Upper lobe of left lung (tissue), 6 donors: Measurements from ENCODE around the gene KRT31. TPM values are rescaled to one million over a fixed set of nuclear protein-coding genes. Genes with fewer than 3 reads are reported as not detected.
A peak's percentile ranks its signal among the peaks of the same experiment; 100 is the strongest.

Experiments used
- ATAC-seq, 2 donors: fragments of 200-7000 bp; cut with Tn5 transposase; one replicate each; pipeline ENCODE4 v1.9.1; 2022; ENCODE audit warnings: mild to moderate bottlenecking in 2 of 2, moderate library complexity in 2 of 2; ENCODE audit not compliant: low FRiP score in 2 of 2
- DNase-seq, 2 donors: peaks; one replicate each; pipeline ENCODE4 v3.0.0-alpha.2; 2019 to 2020
- H3K27ac ChIP-seq, 4 donors: fragments of 200-600 bp; sonication (generic); one replicate each; pipeline ENCODE4 v1.5.1; 2016 to 2019
- H3K27me3 ChIP-seq, 4 donors: fragments of 200-600 bp; sonication (generic); one replicate each; pipeline ENCODE4 v1.5.1; 2017 to 2019
- H3K36me3 ChIP-seq, 4 donors: fragments of 200-600 bp; sonication (generic); one replicate each; pipeline ENCODE4 v1.5.1; 2016 to 2019
- H3K4me1 ChIP-seq, 4 donors: fragments of 200-600 bp; sonication (generic); one replicate each; pipeline ENCODE4 v1.5.1; 2018 to 2019
- H3K4me3 ChIP-seq, 4 donors: fragments of 200-600 bp; sonication (generic); one replicate each; pipeline ENCODE4 v1.5.1; 2017 to 2019; ENCODE audit warnings: mild to moderate bottlenecking in 2 of 4, moderate library complexity in 1 of 4
- H3K9me3 ChIP-seq, 4 donors: fragments of 200-600 bp; sonication (generic); one replicate each; pipeline ENCODE4 v1.5.1; 2018 to 2019
- CTCF ChIP-seq, 6 experiments: fragments of 450-650 bp in 4 of 6; fragments of 200-600 bp in 2 of 6; sonication (generic) in 2 of 6; IDR thresholded peaks; one replicate each; pipeline ENCODE4 v1.5.1; 2016 to 2019; ENCODE audit warnings: antibody characterized with exemption in 6 of 6
- EP300 ChIP-seq, 4 donors: sonication (generic); formaldehyde crosslinking; IDR thresholded peaks; one replicate each; pipeline ENCODE4 v1.5.1; 2017; ENCODE audit warnings: antibody characterized with exemption in 4 of 4, control low read depth in 2 of 4
- POLR2A ChIP-seq, 4 donors: fragments of 450-650 bp; IDR thresholded peaks; one replicate each; pipeline ENCODE4 v1.5.1; 2016 to 2017; ENCODE audit warnings: antibody characterized with exemption in 4 of 4, mild to moderate bottlenecking in 2 of 4
- POLR2AphosphoS5 ChIP-seq, 2 donors: sonication (generic); formaldehyde crosslinking; IDR thresholded peaks; one replicate each; pipeline ENCODE4 v1.5.1; 2017; ENCODE audit warnings: antibody characterized with exemption in 2 of 2
- WGBS, 2 donors: methylation state at CpG; one replicate each; pipeline ENCODE4 v1.1.5; 2017 to 2018; 5-methylcytosine and 5-hydroxymethylcytosine counted together
- total RNA-seq, 6 donors: library from RNA; depleted of rRNA in 4 of 6; stranded (reverse); fragments of >200 nt in 4 of 6; gene quantifications; one replicate each; pipeline versions ENCODE4 v1.1.0 to v1.2.1, GENCODE V29; 2016 to 2021
- donor health status: DM: no; HTN: no; CAD: no; lungs with moderate emphysema.
- donor health status: DM: no; HTN: yes; CAD: no; lungs with severe emphysema.

Gene KRT31
- total RNA-seq, 6 donors from 2014 or later: not detected

- WGBS, 2 donors: 92 to 98% methylated on average over 10 of the region's 10 CpGs
- no peaks in the 10 kb centered on the region for H3K27me3 ChIP-seq
- no peak for ATAC-seq
- H3K4me3 ChIP-seq: no peak overlapping the region
- no peak overlapping the region for H3K27ac ChIP-seq
- TF ChIP-seq EP300 (IDR thresholded peaks at IDR 0.05): no peak
- TF ChIP-seq POLR2AphosphoS5 (IDR thresholded peaks at IDR 0.05): no peak
- no peak for TF ChIP-seq CTCF (IDR thresholded peaks at IDR 0.05)
- TF ChIP-seq POLR2A (IDR thresholded peaks at IDR 0.05): no peak
- DNase-seq: no peak
- no peaks in the 10 kb centered on the region for H3K36me3 ChIP-seq
- peaks cover 0 to 7% (median 6%) of the 10 kb centered on the region in 4 donors for H3K4me1 ChIP-seq
- H3K9me3 ChIP-seq: no peaks in the 10 kb centered on the region
Observed at GRCh38 chr17:41407226-41407625, 9.8 kb upstream of the KRT31 start.

GRCh38 chr17:41406205-41406604, 8.8 kb upstream of the KRT31 start:
- Histone ChIP-seq H3K9me3 (no peaks in the 10 kb centered on the region), H3K4me1 (peaks cover 0 to 7% (median 6%) of the 10 kb centered on the region in 4 donors), H3K27ac (no peak overlapping the region), H3K36me3 (no peaks in the 10 kb centered on the region), H3K4me3 (no peak overlapping the region), H3K27me3 (no peaks in the 10 kb centered on the region)
- TF ChIP-seq CTCF (IDR thresholded peaks at IDR 0.05): no peak
- TF ChIP-seq EP300 (IDR thresholded peaks at IDR 0.05): no peak
- no peak for TF ChIP-seq POLR2A (IDR thresholded peaks at IDR 0.05)
- no peak for TF ChIP-seq POLR2AphosphoS5 (IDR thresholded peaks at IDR 0.05)
- WGBS, 2 donors: 66 to 69% methylated on average over 5 of the region's 5 CpGs
- DNase-seq (peak in 1 of 2 donors; percentile 39), ATAC-seq (no peak)

GRCh38 chr17:41404024-41404671, 6.7 kb upstream of the KRT31 start:
- no peak for ATAC-seq
- peak in 1 of 2 donors; percentile 40 for DNase-seq
- Histone ChIP-seq H3K4me3 (no peak overlapping the region), H3K27me3 (no peaks in the 10 kb centered on the region), H3K27ac (no peak overlapping the region), H3K4me1 (peaks cover 0 to 7% (median 6%) of the 10 kb centered on the region in 4 donors), H3K36me3 (no peaks in the 10 kb centered on the region), H3K9me3 (no peaks in the 10 kb centered on the region)
- 58 to 59% methylated on average over 7 of the region's 7 CpGs for WGBS, 2 donors
- TF ChIP-seq EP300 (IDR thresholded peaks at IDR 0.05): peak in 1 of 4 donors; percentile 12
- TF ChIP-seq POLR2AphosphoS5 (IDR thresholded peaks at IDR 0.05): no peak

- TF ChIP-seq POLR2AphosphoS5 (IDR thresholded peaks at IDR 0.05): no peak
- TF ChIP-seq EP300 (IDR thresholded peaks at IDR 0.05): no peak
- H3K4me3 ChIP-seq: no peak overlapping the region
- no peaks in the 10 kb centered on the region for H3K9me3 ChIP-seq
- DNase-seq (no peak), ATAC-seq (no peak)
- no peaks in the 10 kb centered on the region for H3K36me3 ChIP-seq
- H3K27me3 ChIP-seq: no peaks in the 10 kb centered on the region
- peaks cover 0 to 7% (median 6%) of the 10 kb centered on the region in 4 donors for H3K4me1 ChIP-seq
- 72 to 77% methylated on average over 4 of the region's 4 CpGs for WGBS, 2 donors
- H3K27ac ChIP-seq: no peak overlapping the region
Observed at GRCh38 chr17:41403404-41404023, 6.1 kb upstream of the KRT31 start.

GRCh38 chr17:41402161-41402560, 4.8 kb upstream of the KRT31 start:
- ATAC-seq (no peak), DNase-seq (no peak)
- H3K9me3 ChIP-seq: no peaks in the 10 kb centered on the region
- no peak overlapping the region for H3K27ac ChIP-seq
- H3K4me3 ChIP-seq: no peak overlapping the region
- H3K36me3 ChIP-seq: no peaks in the 10 kb centered on the region
- WGBS, 2 donors: 96% methylated on average over 5 of the region's 5 CpGs
- peaks cover 0 to 7% (median 6%) of the 10 kb centered on the region in 4 donors for H3K4me1 ChIP-seq
- no peak for TF ChIP-seq EP300 (IDR thresholded peaks at IDR 0.05)
- no peak for TF ChIP-seq CTCF (IDR thresholded peaks at IDR 0.05)
- no peak for TF ChIP-seq POLR2AphosphoS5 (IDR thresholded peaks at IDR 0.05)
- no peak for TF ChIP-seq POLR2A (IDR thresholded peaks at IDR 0.05)
- H3K27me3 ChIP-seq: no peaks in the 10 kb centered on the region
